Ishikawa (cell line): Measurements from ENCODE around the gene SBF2.

Experiments used
- CEBPB ChIP-seq: IDR thresholded peaks from 2 replicates; pipeline ENCODE4 v1.6.1; 2012
- EP300 ChIP-seq: IDR thresholded peaks from 2 replicates; pipeline ENCODE4 v1.6.1; 2012; ENCODE audit warnings: borderline replicate concordance
- FOXM1 ChIP-seq: IDR thresholded peaks from 2 replicates; pipeline ENCODE4 v1.6.1; 2012; ENCODE audit warnings: low read depth, borderline replicate concordance
- YY1 ChIP-seq: IDR thresholded peaks from 2 replicates; pipeline ENCODE4 v1.6.1; 2012; ENCODE audit warnings: low read depth
- TF ChIP-seq, protein P1 (sequence below): IDR thresholded peaks from 2 replicates; pipeline ENCODE4 v1.6.1; 2012

DNA sequence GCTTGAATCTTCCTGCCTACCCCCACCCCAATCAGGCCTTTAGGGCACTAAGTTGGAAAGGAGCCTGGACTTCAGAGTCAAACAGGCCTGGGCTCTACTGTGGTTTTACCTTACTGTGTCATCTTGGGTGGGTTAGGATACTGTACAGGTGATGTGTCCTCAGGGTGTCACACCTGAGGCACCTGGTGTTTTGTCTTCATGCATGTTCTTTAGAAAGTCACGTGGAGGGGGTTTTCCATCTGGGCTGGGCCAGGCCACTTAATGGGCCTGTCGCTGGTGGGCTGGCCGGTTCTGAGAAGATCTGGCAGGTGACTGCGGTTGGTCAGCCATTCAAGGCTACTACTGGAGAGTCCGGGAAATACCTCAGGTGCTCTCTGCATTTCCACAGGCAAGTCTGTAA lies 537.6 kb downstream of the SBF2 start:
- no peak for TF ChIP-seq EP300
- no peak for TF ChIP-seq YY1
- TF ChIP-seq CEBPB = no peak
- TF ChIP-seq FOXM1 = no peak
- TF ChIP-seq, protein P1, sequence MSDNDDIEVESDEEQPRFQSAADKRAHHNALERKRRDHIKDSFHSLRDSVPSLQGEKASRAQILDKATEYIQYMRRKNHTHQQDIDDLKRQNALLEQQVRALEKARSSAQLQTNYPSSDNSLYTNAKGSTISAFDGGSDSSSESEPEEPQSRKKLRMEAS = no peak
